GM18526 (cell line): ENCODE measurements around the gene RNASE11.

ENCODE experiments used
- POLR2A ChIP-seq: IDR thresholded peaks from 3 replicates; pipeline ENCODE4 v1.6.1; 2011; ENCODE audit not compliant: insufficient read length; ENCODE audit errors: extremely low read depth

The RNASE11 gene

GRCh38 chr14:20602583-20602982 lies 14.8 kb upstream of the RNASE11 start:
- no peak for TF ChIP-seq POLR2A

DNA sequence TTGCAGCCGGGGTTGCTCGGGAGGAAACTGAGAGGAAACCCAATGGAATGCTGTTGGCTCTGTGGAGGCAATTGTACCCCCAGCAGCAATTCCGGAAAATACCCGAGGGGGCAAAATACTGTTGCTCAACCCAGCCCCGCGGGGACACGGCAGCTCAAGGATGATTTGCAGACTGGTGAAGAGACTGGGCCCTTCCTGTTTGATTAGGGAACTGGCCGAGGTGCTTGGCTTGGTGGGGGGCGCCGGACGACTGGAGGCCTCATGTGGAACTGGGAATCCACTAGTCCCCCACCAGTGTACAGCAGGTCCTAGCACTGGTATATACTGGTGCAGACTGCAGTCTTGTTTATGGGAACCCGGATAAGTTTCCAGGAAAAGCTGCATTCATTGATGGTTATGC lies 13.7 kb upstream of the RNASE11 start:
- no peak for TF ChIP-seq POLR2A

GRCh38 chr14:20597108-20597507 lies 9.3 kb upstream of the RNASE11 start:
- TF ChIP-seq POLR2A, result no peak

DNA sequence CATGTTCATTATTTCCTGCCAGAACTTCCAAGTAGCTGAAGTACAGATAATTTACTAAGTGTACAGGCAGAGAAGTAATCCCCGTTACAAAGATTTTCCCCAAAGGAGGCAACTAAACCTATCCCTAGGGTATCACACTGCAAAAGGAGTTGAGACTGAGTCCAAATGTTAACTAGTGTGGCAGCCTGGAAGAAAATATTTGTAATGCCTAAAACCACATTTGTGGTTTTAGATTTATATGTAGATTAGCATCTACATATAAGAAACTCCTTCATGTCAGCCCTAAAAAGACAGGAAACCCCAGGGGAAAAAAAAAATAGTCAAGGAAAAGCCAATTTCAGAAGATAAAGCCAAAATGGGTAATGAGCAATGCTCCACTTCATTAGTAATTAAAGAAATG lies 4.8 kb upstream of the RNASE11 start:
- TF ChIP-seq POLR2A, result no peak

GRCh38 chr14:20591235-20591634 lies 3.4 kb upstream of the RNASE11 start, which contains the start of gene RNASE12:
Gene RNASE12 (minus strand): TSS chr14:20591376. CDS start chr14:20590723, 653 bp downstream.
- no peak for TF ChIP-seq POLR2A

DNA sequence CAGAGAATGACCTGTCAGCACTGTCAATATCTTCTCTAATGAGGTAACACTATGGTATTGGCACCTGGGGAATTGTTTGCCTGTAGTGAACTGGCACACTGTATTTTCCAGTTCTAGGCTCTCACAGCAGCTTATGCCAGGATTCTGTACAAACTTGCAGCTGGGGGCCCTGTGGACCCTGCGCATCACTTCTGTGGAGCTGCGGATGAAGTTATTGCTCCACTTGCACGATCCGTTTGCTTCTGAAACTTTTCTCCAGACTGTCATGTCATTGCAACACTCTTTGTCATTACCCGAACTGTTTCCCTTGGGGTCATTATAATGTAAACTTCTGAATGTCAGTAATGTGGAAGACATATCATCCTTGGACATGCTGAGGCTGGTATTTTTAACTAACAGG lies 3.9 kb downstream of the RNASE11 start:
- TF ChIP-seq POLR2A, result no peak

GRCh38 chr14:20583142-20583541 lies 4.7 kb downstream of the RNASE11 start:
- no peak for TF ChIP-seq POLR2A

DNA sequence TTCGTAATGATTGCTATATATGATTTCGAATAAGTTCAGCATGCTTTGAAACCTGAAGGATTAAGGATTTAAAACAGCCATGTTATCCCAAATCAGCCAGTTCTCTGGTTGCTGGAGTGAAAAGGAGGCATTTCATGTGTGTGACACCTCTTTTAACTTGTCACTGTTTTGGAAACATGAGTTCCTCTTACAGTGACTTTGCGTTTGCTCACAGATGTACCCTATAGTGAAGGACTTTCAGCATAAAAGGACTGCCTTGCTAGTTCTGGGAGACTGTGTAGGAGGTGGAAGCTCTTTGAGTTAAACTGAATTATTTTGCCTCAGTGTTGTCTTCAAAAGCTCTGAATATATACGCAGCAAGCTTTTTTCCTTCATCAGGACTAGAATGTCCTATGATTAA lies 7.6 kb downstream of the RNASE11 start:
- TF ChIP-seq POLR2A, result no peak

DNA sequence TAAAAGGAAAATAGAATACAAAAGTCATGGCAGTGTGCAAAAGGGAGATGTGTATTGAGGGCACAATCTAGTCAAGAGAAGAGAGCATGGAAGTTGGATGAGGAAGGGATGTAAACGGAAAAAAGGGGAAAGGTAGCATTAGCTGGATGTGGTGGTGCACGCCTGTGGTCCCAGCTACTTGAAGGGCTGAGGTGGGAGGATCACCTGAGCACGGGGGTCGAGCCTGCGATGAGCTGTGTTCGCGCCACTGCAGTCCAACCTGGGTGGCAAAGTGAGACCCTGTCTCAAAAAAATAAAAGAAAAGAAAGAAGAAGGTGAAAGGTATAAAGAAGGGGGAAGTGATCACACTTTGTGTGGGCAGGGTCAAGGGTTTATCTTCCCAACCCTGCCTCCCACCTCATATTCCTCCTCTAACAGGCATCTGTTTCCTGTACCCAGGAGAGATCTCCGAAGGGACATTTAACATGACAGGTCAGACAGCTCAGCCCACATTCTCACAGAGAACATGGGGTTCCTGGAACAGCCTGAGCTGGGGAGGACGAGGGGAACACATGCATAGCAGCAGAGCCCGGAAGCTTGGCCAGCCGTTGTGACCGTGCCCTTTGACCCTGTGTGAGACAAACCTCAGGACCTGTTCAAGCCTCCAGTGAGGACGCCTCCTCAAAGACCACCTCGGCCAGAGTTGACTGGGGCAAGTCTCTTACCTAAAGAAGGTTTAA lies 8.9 kb downstream of the RNASE11 start:
- no peak for TF ChIP-seq POLR2A

- TF ChIP-seq POLR2A, result no peak
Measured at GRCh38 chr14:20578325-20578724, 9.5 kb downstream of the RNASE11 start.

DNA sequence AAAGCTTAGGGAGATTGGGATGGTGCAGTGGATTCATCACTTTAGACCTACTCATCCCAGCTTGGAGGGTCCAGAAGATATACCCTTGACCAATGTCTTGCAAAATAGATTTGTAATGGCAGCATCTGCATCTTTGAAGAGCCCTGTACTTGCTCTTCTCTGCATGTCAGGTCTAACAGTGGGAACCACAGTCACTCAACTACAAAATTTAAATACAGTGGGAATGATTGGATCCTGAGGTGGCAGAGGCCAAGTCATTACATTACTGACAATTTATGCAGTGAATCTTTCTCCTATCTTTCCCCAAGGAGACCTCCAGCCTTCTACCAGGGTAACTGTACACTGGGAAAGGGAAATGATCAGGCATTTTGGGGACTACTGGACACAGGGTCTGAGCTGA lies 18.7 kb downstream of the RNASE11 start:
- no peak for TF ChIP-seq POLR2A

DNA sequence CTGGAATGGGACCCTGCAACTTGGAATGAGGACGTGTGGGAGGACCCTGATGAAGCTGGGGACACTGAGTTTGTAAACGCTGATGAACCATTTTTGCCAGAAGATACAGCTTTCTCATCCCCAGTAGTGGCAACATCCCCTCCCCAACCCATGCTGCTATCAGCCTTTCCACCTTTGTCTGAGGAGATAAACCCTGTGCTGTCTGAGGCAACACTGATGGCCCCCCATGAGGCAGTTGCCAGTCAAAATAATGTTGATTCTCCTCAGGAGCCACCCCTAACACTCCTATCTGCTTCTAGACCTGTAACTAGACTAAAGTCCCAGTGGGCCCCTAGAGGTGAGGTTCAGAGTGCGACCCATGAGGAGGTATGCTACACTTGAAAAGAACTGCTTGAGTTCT lies 19.4 kb downstream of the RNASE11 start:
- no peak for TF ChIP-seq POLR2A

GRCh38 chr14:20564501-20564997 lies 23.3 kb downstream of the RNASE11 start:
- TF ChIP-seq POLR2A, result no peak

- TF ChIP-seq POLR2A, result no peak
Measured at GRCh38 chr14:20563971-20564370, 23.8 kb downstream of the RNASE11 start.

- no peak for TF ChIP-seq POLR2A
Measured at GRCh38 chr14:20560961-20561360, 26.8 kb downstream of the RNASE11 start, which contains the start of gene RNASE9. Gene RNASE9 (minus strand): TSS chr14:20561047.

DNA sequence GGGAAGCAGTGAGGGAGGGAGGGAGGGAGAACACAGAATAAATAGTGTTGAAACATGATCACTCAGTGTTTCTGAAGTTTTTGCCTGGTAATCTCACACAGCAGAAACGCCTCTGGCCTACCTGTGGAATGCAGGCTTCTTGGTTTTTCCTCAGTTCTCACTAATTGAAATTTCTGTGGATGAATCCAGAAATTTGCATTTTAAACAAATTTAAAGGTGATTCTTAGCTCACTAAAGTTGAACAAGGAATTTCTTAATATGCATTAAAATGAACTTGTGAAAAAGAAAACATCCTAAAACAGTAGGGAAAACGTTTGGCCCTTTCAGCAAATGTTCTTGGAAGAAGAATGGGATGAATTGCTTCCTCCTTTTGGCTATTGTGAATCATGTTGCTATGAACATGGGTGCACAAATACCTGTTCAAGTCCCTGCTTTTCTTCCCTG lies 28.3 kb downstream of the RNASE11 start:
- TF ChIP-seq POLR2A, result no peak

DNA sequence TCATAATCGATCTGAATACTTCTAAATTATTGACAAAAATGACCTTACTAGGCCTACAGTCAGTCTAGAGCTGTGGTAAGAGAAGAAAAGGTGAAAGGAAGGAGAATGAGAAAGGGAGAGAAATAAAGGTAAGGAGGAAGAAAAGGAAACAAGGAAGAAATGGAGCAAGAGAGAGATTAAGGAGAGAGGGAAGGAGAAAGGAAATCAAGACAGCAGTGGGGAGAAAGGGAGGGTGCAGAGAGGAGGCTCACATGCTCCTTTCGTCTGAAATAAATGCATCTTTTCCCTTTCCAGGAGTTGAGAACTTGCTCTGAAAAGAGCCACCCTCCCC lies 30.6 kb downstream of the RNASE11 start:
- TF ChIP-seq POLR2A, result no peak

- no peak for TF ChIP-seq POLR2A
Measured at GRCh38 chr14:20556500-20557211, 31.1 kb downstream of the RNASE11 start.
